HG02588 (cell line): Measurements from ENCODE around the gene COL13A1.

Experiments used
- ATAC-seq: cut with Tn5 transposase; IDR thresholded peaks from one replicate; pipeline ENCODE4 v1.9.1; 2021; ENCODE audit warnings: mild to moderate bottlenecking, moderate library complexity; ENCODE audit not compliant: unreplicated experiment

The COL13A1 gene

GRCh38 chr10:69801434-69802315 is at the start of gene COL13A1:
Gene COL13A1 (plus strand): TSS chr10:69801906. CDS start chr10:69802424, 518 bp downstream.
- ATAC-seq: no peak

GRCh38 chr10:69752479-69752878 is 49.2 kb upstream of the COL13A1 start:
- ATAC-seq: no peak

DNA sequence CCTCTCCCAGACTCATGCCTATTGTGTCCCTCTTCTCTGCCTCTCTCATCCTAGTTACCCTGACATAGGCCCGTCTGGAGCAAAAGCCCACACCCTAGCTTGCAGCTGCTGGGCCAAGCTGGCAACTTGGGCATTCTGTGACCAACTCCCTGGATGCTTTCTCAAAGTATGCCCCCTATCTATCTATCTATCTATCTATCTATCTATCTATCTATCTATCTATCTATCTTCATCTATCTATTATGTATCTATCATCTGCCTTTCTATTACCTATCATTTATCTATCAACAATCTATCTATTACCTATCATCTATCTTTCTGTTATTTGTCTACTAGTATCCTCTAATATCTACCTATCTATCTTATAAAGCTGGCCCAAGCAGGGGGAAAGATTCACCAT is 45.4 kb upstream of the COL13A1 start:
- ATAC-seq: no peak

- ATAC-seq: no peak
These were observed 44.5 kb upstream of the COL13A1 start for GRCh38 chr10:69757206-69757552.

DNA sequence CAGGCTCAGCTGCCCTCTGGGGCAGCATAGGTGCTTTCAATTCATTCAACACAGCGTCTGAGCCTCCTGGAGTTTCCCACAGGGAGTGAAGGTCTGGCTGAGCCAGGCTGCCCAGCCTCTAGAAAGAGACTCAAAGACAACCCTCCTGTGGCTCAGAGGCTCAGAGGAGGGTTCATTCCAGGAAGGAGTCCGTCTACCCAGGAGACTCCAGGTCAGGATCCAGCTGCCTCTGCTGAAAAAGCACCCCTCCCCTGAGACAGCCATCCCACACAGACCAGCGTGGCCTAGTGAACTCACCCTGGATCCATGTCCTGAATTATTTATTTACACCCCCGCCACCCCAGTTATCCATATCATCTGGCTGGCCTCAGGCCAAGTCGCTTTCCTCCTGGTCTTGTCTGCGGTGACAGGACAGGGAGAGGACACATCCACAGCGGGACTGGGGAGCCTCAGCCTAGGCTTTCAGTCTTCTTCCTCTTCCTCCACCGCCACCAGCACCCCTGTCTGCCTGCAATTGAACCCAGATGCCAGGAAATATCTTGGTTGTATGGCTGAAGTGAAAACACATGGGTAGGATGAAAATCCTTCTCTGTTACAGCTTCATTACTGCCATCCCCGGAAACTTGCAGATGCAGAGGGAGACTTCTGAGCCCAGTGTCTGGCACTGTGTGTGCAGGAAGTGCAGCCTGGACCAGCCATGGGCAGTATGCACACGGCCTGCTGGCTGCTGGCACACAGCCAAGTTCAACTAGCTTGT is 44.0 kb upstream of the COL13A1 start:
- no peak for ATAC-seq

DNA sequence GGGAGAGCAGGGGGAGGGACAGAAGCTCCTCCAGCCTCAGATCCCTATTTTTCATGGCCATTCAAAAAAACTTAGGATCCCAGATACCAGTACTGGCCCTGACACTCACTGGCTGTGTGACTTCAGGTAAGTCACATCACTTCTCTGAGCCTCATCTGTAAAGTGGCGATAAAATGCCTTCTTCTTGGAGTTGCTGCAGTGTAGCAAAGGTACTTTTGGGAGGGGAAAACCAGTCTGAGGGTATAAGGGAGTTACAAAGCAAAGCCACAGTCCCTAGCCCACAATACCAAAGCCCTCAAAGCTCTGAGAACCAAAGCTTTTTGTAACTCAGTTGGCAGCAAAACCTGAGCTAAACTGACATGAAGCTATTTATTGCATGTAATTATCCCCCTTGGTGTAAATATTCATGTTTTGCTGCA is 43.4 kb upstream of the COL13A1 start:
- ATAC-seq: no peak

- no peak for ATAC-seq
These were observed 42.1 kb upstream of the COL13A1 start for GRCh38 chr10:69759641-69760040.

- ATAC-seq: no peak
These were observed 41.6 kb upstream of the COL13A1 start for GRCh38 chr10:69760072-69760471.

DNA sequence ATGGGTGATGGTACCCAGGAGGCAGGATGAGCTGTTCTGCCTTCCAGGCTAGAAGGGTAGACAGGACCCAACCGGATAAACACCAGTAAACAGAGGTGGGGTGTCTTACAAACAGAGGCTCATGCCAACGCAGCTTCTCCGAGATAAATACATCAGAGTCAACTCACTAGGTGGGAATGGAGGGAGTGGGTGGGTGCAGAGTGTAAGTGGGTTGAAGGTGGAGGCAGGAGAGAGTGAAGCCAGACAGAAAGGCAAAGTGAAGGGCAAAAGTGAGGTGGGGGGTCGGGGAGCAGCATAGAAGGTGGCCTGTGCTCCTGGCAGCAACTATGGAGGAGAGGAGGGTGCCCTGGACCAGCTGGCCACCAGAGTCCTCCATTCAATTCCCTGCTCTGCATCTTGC is 40.4 kb upstream of the COL13A1 start:
- no peak for ATAC-seq

GRCh38 chr10:69766161-69766910 is 35.4 kb upstream of the COL13A1 start:
- ATAC-seq: no peak

DNA sequence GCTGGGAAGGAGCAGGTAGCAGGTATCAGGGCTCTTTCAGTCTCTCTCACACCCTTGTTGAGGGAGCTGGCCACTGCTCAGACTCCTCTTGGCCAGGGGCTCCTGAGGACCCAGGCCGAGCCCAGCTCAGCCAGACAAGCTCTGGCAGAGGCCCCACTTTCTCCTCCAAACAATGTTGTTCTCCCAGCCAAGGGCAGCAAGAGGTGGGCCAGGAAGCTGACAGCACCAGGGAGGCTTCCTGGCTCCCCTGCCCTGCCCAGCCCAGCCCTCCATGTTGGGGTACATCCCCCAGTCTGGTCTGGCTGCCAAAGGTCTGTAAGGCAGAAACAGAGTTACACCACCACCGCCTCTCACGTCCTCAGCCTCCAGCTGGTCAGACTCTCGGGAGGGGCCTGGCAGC is 33.9 kb upstream of the COL13A1 start:
- ATAC-seq: no peak

GRCh38 chr10:69768386-69768785 is 33.3 kb upstream of the COL13A1 start:
- no peak for ATAC-seq

- ATAC-seq: no peak
These were observed 32.2 kb upstream of the COL13A1 start for GRCh38 chr10:69769395-69769992.

DNA sequence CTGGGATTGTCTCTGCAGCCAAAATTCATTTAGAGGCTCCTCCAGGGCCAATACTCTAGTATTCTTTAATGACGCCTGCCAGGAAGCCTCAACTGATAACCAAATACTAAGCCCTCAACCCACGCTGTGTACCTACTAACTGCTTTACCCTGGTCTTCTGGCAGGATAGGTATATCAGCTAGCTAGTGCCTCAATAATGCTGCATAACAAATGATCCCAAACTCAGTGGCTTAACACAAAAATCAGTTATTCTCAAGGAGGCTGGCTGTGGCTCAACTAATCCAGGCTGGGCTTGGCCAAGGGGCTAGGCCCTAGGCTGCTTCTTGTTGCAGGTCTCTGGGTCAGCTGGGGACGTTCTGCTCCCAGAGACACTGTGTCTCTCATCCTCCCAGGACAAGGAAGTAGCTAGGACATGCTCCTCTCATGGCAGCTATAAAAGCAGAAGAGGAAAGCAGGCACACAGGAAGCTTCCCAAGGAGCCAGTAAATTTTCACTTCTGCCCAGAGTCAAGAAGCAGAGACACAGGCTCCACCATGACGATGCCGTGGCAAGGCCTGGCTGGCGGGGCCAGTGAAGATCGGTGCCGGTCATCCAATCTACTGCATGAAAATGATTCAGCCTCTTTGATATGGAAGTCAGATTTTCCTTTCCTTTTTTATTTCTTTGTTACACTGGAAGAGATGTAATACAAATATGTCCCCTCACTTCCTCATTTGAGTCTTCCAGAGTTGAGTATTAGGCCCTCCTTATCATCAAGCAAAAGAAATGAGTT is 28.6 kb upstream of the COL13A1 start:
- no peak for ATAC-seq

DNA sequence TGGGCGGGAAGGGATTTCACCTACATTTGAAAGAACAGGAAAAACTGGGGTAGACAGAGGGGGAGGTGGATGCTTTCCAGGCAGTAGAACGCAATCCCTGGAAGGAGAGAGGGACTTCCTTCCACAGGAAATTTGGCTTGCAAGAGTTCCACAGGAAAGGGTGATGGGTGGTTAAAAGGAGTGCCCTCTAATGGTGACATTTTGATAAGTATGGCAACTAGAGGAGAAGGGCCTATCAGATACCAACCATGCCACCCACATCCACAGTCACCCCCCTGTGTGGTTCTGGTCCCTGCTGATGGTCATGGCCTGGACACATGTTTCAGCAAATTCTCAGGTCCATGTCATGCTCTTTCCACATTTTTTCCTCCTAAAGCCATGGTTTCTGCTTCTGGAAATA is 27.1 kb upstream of the COL13A1 start:
- ATAC-seq: no peak

DNA sequence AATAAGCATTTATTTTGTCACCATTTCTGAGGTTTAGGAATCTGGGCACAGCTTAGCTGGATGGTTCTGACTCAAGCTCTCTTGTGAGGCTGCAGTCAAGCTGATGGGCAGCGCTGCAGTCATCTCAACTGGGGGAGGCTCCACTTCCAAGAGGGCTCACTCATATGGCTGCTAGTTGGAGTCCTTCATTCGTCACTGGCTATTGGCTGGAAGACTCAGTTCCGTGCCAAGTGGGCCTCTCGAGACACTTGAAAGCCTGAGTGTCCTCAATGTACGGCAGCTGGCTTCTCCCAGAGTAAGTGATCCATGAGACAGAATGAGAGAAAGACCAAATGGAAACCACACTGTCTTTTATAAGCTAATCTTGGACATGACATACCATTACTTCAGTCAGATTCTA is 21.6 kb upstream of the COL13A1 start:
- ATAC-seq: no peak

DNA sequence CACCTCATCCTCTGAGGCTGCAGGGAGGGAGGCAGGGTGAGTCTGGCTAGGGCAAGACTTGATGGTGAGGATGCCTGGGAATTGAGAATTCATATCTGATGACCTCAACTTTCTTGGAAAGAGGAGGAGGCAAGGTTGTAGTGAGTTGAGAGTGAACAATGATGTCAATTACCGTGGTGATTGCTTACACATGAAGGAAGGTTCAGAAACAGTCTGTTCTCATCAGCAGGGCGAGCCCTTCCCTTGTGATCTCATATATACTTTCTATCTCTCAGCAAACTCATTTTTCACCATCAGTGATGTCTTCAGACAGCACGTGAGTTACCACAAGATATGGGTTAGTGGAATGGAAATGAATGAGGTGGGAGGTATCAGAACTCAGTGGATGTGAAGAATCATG is 20.1 kb upstream of the COL13A1 start:
- ATAC-seq: no peak

DNA sequence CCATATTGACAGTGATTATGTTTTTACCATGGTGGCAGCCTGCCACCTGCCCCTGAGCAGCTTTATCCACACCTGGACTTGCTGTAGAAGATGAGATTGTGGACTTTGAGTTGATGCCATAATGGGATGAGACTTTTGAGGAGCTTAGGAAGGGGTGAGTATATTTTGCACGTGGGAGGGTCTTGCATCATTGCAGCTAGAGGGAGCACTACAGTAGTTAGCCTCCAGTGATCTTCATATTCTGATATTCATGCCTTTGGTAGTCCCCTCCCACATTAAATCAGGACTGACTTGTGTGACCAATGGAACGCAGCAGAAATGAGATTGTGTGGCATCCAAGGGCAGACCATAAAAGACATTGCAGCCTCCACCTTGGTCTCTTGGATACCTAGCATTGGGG is 18.2 kb upstream of the COL13A1 start:
- no peak for ATAC-seq

GRCh38 chr10:69786791-69787190 is 14.9 kb upstream of the COL13A1 start:
- ATAC-seq: no peak

DNA sequence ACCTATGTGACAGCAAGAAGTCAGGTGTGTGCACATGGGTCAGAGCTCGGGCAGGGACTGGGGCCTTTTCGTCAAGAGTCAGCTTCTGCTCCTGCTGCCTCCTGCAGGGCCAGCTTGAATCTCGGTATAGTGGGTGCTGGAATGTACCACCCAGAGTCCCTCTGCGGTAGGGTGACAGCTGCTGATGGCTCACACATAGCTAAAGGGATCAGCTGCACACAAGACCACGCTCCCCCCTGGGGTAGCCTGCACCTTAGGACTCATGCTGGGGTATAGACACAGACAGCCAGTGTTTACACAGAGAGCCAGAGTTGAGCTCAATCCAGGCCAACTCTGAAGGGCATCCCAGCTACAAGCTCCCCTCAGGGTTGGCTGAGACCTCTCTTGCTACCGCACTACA is 14.0 kb upstream of the COL13A1 start:
- ATAC-seq: no peak
